Psoas muscle (tissue), 8 donors: ENCODE results near the gene STK26. TPM values are rescaled to one million over a fixed set of nuclear protein-coding genes. Genes with fewer than 3 reads are reported as not detected.
A peak's percentile ranks its signal among the peaks of the same experiment; 100 is the strongest.

Experiments used
- ATAC-seq, 4 donors: fragments of 200-7000 bp; cut with Tn5 transposase; one replicate each; pipeline ENCODE4 v1.9.1; 2020; ENCODE audit warnings: moderate library complexity in 3 of 4, mild to moderate bottlenecking in 2 of 4
- DNase-seq, 2 donors: peaks; one replicate each; pipeline ENCODE4 v3.0.0-alpha.2; 2020
- H3K27ac ChIP-seq: fragments of 200-600 bp; one replicate; pipeline ENCODE4 v1.8.0; 2022
- H3K27me3 ChIP-seq, 3 donors: fragments of 200-600 bp in 1 of 3; one replicate each; pipeline versions ENCODE4 v1.6.1 to v1.8.0; 2013 to 2022; ENCODE audit warnings: low read length in 2 of 3, mild to moderate bottlenecking in 2 of 3, moderate library complexity in 1 of 3; ENCODE audit not compliant: insufficient read depth in 3 of 3
- H3K36me3 ChIP-seq, 2 donors: fragments of 200-600 bp in 1 of 2; one replicate each; pipeline versions ENCODE4 v1.6.1 to v1.8.0; 2013 to 2022; ENCODE audit warnings: low read depth in 1 of 2, mild to moderate bottlenecking in 1 of 2, moderate library complexity in 1 of 2; ENCODE audit not compliant: insufficient read depth in 1 of 2
- H3K4me1 ChIP-seq: fragments of 200-600 bp; one replicate; pipeline ENCODE4 v1.8.0; 2022
- H3K4me3 ChIP-seq: fragments of 200-600 bp; one replicate; pipeline ENCODE4 v1.8.0; 2022; ENCODE audit warnings: mild to moderate bottlenecking
- H3K9me3 ChIP-seq: fragments of 200-600 bp; one replicate; pipeline ENCODE4 v1.8.0; 2022
- WGBS, 3 donors: extraction: QIAGEN DNeasy Blood & Tissue Kit; methylation state at CpG; one replicate each; pipeline versions ENCODE4 v1.1.6 to v1.1.7; 2013; 5-methylcytosine and 5-hydroxymethylcytosine counted together
- intact Hi-C, 2 donors: fragments of 100-400 bp; cut with DNase I; formaldehyde crosslinking; loops; one replicate each; pipeline versions ENCODE4 v1.11.0 to v1.14.2; 2022
- polyA plus RNA-seq, 3 donors: library from polyadenylated mRNA; stranded (reverse); fragments of 200-250 nt; gene quantifications; one replicate each; pipeline ENCODE4 v1.2.3, GENCODE V29; 2013
- total RNA-seq, 4 donors: library from RNA; stranded (reverse); fragmentation: NEBNext Ultra II Directional in 2 of 4; extraction: Animal tissue kit (Norgen Biotek cat#: 25700) in 2 of 4; gene quantifications; one replicate each; pipeline versions ENCODE4 v1.2.1 to v1.2.4, GENCODE V29; 2021 to 2023
- TF ChIP-seq, protein P1 (sequence below): fragments of 200-600 bp; IDR thresholded peaks from one replicate; pipeline ENCODE4 v1.8.0; 2022; ENCODE audit warnings: antibody characterized with exemption
- donor health status: healthy with polysubstance abuse.
- donor health status: DM: no; HTN: no; CAD: no; lungs with moderate emphysema.
- donor health status: Bipolar disorder and iron deficiency.
- donor health status: healthy.
- donor health status: DM: yes; HTN: yes; CAD: no.
- donor health status: DM: no; HTN: no; CAD: no.
- donor health status: DM: no; HTN: no; CAD: no.
- donor health status: DM: yes; HTN: yes; CAD: no.

The STK26 gene
- total and polyA plus RNA-seq, 7 donors = 0.25 to 0.79 (median 0.44) TPM

- H3K36me3 ChIP-seq = no peaks in the 10 kb centered on the region
- H3K27ac ChIP-seq = no peak overlapping the region
- H3K27me3 ChIP-seq = peaks cover 0 to 41% (median 0%) of the 10 kb centered on the region in 3 donors
- no peaks in the 10 kb centered on the region for H3K9me3 ChIP-seq
- ATAC-seq = peak in 1 of 4 donors; percentile 16
- peak overlapping the region; percentile 68 for H3K4me3 ChIP-seq
- TF ChIP-seq, protein P1, sequence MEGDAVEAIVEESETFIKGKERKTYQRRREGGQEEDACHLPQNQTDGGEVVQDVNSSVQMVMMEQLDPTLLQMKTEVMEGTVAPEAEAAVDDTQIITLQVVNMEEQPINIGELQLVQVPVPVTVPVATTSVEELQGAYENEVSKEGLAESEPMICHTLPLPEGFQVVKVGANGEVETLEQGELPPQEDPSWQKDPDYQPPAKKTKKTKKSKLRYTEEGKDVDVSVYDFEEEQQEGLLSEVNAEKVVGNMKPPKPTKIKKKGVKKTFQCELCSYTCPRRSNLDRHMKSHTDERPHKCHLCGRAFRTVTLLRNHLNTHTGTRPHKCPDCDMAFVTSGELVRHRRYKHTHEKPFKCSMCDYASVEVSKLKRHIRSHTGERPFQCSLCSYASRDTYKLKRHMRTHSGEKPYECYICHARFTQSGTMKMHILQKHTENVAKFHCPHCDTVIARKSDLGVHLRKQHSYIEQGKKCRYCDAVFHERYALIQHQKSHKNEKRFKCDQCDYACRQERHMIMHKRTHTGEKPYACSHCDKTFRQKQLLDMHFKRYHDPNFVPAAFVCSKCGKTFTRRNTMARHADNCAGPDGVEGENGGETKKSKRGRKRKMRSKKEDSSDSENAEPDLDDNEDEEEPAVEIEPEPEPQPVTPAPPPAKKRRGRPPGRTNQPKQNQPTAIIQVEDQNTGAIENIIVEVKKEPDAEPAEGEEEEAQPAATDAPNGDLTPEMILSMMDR = no peak
- WGBS, 3 donors = 12 to 34% (median 26%) methylated on average over 16 to 24 of the region's 24 CpGs
- intact Hi-C loops = no loop called here
- no peaks in the 10 kb centered on the region for H3K4me1 ChIP-seq
- DNase-seq = peak in 1 of 2 donors; percentile 34
Observed at GRCh38 chrX:132022198-132022966, 720 bp upstream of the STK26 start.

- TF ChIP-seq, protein P1 = no peak
- peak overlapping the region; percentile 68 for H3K4me3 ChIP-seq
- peak in 2 of 4 donors; percentile 13 to 37 for ATAC-seq
- intact Hi-C loops = no loop called here
- H3K9me3 ChIP-seq = no peaks in the 10 kb centered on the region
- no peak overlapping the region for H3K27ac ChIP-seq
- WGBS, 3 donors = 6 to 22% (median 18%) methylated on average over 3 to 16 of the region's 16 CpGs
- H3K27me3 ChIP-seq = peaks cover 0 to 51% (median 0%) of the 10 kb centered on the region in 3 donors
- peak in 1 of 2 donors; percentile 36 for DNase-seq
- H3K36me3 ChIP-seq = no peaks in the 10 kb centered on the region
- no peaks in the 10 kb centered on the region for H3K4me1 ChIP-seq
Observed at GRCh38 chrX:132023896-132024386, 839 bp downstream of the STK26 start.

DNA sequence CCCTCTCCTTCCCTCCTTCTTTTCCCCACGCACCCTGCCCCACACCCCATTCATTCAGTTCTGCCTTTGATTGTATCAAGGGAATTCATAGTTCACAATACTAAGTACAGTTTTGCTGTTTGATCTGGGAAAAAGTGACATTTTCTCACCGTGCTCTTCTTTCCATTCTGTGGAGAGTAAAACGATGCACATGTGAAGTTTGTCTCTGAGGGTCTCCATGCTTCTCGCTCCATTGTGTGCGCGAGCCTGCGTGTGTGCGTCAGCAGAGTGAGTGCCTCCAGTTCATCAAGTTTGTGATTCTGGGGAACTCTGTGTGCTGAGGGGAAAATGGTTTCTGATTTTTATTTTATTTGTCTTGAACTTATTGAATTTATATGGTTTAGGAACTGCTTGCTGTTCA lies 1.9 kb downstream of the STK26 start:
- Histone ChIP-seq H3K27ac (no peak overlapping the region), H3K4me1 (no peaks in the 10 kb centered on the region), H3K36me3 (no peaks in the 10 kb centered on the region), H3K27me3 (peaks cover 0 to 60% (median 0%) of the 10 kb centered on the region in 3 donors), H3K4me3 (no peak overlapping the region), H3K9me3 (no peaks in the 10 kb centered on the region)
- intact Hi-C loops = no loop called here
- DNase-seq (no peak), ATAC-seq (no peak)
- 55 to 75% (median 73%) methylated on average over 8 of the region's 8 CpGs for WGBS, 3 donors
- TF ChIP-seq, protein P1 = no peak

DNA sequence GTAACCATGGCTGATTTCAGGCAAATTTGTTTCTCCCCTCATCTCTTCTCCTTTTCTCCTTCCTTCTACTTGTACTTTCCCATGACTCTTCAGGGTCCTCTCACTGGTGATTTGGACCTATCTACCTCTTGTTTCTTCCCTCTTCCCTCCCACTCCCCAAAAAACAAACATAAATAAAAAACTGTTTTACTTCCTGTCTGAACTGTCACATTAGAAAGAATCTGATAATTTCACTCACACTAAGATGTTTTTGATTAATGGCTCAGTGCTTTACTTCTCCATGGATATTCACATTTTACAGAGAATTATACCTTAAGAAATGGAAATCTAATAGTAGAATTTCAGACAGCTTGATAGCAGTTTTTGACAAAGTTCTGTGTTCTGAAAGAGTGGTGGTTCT lies 7.2 kb downstream of the STK26 start:
- Histone ChIP-seq H3K27ac (no peak overlapping the region), H3K4me3 (no peak overlapping the region), H3K36me3 (no peaks in the 10 kb centered on the region), H3K27me3 (peaks cover 0 to 41% (median 0%) of the 10 kb centered on the region in 3 donors), H3K4me1 (no peaks in the 10 kb centered on the region), H3K9me3 (no peaks in the 10 kb centered on the region)
- intact Hi-C loops = no loop called here
- ATAC-seq (no peak), DNase-seq (no peak)
- TF ChIP-seq, protein P1 = no peak
